Thymus (tissue), 11 donors: ENCODE measurements around the gene ANTKMT. TPM values are rescaled to one million over a fixed set of nuclear protein-coding genes. Genes with fewer than 3 reads are reported as not detected.

Experiments
- DNase-seq, 9 donors: peaks; one replicate each; pipeline ENCODE4 v3.0.0-alpha.2; 2013; ENCODE audit warnings: low spot score in 9 of 9, low read depth in 6 of 9, missing footprints in 1 of 9
- H3K27ac ChIP-seq, 2 donors: one replicate each; pipeline ENCODE4 v1.5.1; 2013; ENCODE audit warnings: control low read depth in 1 of 2, low read depth in 1 of 2, low read length in 1 of 2, mild to moderate bottlenecking in 1 of 2, moderate library complexity in 1 of 2
- H3K27me3 ChIP-seq, 2 donors: one replicate each; pipeline ENCODE4 v1.5.1; 2013; ENCODE audit warnings: low read length in 1 of 2; ENCODE audit not compliant: control insufficient read depth in 2 of 2, insufficient read depth in 1 of 2
- H3K36me3 ChIP-seq, 2 donors: one replicate each; pipeline ENCODE4 v1.5.1; 2013; ENCODE audit warnings: low read length in 1 of 2, mild to moderate bottlenecking in 1 of 2, moderate library complexity in 1 of 2; ENCODE audit not compliant: control insufficient read depth in 2 of 2, insufficient read depth in 2 of 2
- H3K4me1 ChIP-seq, 2 donors: one replicate each; pipeline ENCODE4 v1.5.1; 2013; ENCODE audit warnings: low read length in 2 of 2; ENCODE audit not compliant: control insufficient read depth in 2 of 2, insufficient read depth in 2 of 2
- H3K4me3 ChIP-seq, 2 donors: one replicate each; pipeline ENCODE4 v1.5.1; 2013; ENCODE audit warnings: low read length in 2 of 2, control low read depth in 1 of 2, mild to moderate bottlenecking in 1 of 2
- H3K9me3 ChIP-seq, 2 donors: one replicate each; pipeline ENCODE4 v1.5.1; 2013; ENCODE audit warnings: low read length in 1 of 2, mild to moderate bottlenecking in 1 of 2; ENCODE audit not compliant: control insufficient read depth in 2 of 2, insufficient read depth in 1 of 2
- WGBS: extraction: QIAGEN DNeasy Blood & Tissue Kit; methylation state at CpG from one replicate; pipeline ENCODE4 v1.1.7; 2013; 5-methylcytosine and 5-hydroxymethylcytosine counted together
- polyA plus RNA-seq: library from polyadenylated mRNA; stranded (reverse); fragments of 200-250 nt; gene quantifications from one replicate; pipeline ENCODE4 v1.2.3, GENCODE V29; 2013
- total RNA-seq: library from RNA; stranded (reverse); fragments of 120-200 nt; gene quantifications from one replicate; pipeline ENCODE4 v1.2.4, GENCODE V29; 2013
- donor health status: healthy.

The ANTKMT gene
- total and polyA plus RNA-seq, 2 donors = 53.9 to 56.2 TPM

DNA sequence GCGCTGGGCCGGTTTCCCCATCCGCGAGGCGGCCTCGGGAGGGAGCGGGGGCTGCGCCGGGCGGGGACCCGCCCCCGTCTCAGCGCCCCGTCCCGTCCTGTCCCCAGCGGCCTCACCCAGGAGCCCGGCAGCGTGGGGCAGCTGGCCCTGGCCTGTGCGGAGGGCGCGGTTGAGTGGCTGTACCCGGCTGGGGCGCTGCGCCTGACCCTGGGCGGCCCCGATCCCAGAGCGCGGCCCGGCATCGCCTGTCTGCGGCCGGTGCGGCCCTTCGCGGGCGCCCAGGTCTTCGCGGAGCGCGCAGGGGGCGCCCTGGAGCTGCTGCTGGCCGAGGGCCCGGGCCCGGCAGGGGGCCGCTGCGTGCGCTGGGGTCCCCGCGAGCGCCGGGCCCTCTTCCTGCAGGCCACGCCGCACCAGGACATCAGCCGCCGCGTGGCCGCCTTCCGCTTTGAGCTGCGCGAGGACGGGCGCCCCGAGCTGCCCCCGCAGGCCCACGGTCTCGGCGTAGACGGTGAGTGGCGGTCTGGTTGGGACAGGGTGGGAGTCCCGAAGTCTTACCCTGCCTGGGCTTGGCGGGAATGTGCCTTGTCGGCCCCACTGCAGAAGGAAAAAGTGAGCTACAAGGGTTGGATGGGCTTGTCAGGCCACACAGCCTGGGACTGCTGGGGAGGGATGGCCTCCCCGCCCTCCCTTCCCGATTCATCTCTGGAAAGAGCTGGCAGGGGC, 5.3 kb upstream of the ANTKMT start:
- H3K27ac ChIP-seq = peak overlapping the region in 1 of 2 donors; percentile 18
- H3K9me3 ChIP-seq = peaks cover 0 to 1% of the 10 kb centered on the region in 2 donors
- peaks cover 4 to 58% of the 10 kb centered on the region in 2 donors for H3K27me3 ChIP-seq
- DNase-seq = peak in 1 of 9 donors; percentile 55
- peak overlapping the region; percentile 26 to 88 for H3K4me3 ChIP-seq
- 4% methylated on average over 74 of the region's 74 CpGs for WGBS
- peaks cover 33 to 54% of the 10 kb centered on the region in 2 donors for H3K4me1 ChIP-seq
- H3K36me3 ChIP-seq = no peaks in the 10 kb centered on the region

DNA sequence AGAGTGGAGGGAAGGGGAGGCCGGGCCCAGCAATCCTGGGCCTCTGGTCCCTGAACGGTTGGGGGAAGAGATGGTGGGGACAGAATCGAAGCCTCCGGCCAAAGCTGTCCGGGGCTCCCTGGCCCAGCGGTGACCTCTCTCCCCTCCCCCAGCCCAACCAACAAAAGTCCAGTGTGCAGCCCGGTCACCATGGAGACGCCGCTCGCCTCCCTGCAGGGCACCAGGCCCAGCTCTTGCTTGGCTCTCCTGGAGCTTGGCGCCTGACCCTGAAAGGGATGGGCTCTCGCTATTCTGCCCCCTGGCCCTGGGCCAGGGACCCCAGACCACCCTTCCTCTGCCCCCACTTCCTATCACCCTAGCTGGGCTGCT, 4.8 kb upstream of the ANTKMT start:
- WGBS = 47% methylated on average over 12 of the region's 12 CpGs
- Histone ChIP-seq H3K27me3 (peaks cover 4 to 53% of the 10 kb centered on the region in 2 donors), H3K27ac (no peak overlapping the region), H3K4me1 (peaks cover 33 to 55% of the 10 kb centered on the region in 2 donors), H3K36me3 (no peaks in the 10 kb centered on the region), H3K4me3 (peak overlapping the region; percentile 19 to 88), H3K9me3 (peaks cover 0 to 3% of the 10 kb centered on the region in 2 donors)
- DNase-seq = no peak

- WGBS = 94% methylated on average over 28 of the region's 29 CpGs
- H3K27me3 ChIP-seq = peaks cover 4 to 49% of the 10 kb centered on the region in 2 donors
These were observed 4.1 kb upstream of the ANTKMT start for GRCh38 chr16:716768-717325.

DNA sequence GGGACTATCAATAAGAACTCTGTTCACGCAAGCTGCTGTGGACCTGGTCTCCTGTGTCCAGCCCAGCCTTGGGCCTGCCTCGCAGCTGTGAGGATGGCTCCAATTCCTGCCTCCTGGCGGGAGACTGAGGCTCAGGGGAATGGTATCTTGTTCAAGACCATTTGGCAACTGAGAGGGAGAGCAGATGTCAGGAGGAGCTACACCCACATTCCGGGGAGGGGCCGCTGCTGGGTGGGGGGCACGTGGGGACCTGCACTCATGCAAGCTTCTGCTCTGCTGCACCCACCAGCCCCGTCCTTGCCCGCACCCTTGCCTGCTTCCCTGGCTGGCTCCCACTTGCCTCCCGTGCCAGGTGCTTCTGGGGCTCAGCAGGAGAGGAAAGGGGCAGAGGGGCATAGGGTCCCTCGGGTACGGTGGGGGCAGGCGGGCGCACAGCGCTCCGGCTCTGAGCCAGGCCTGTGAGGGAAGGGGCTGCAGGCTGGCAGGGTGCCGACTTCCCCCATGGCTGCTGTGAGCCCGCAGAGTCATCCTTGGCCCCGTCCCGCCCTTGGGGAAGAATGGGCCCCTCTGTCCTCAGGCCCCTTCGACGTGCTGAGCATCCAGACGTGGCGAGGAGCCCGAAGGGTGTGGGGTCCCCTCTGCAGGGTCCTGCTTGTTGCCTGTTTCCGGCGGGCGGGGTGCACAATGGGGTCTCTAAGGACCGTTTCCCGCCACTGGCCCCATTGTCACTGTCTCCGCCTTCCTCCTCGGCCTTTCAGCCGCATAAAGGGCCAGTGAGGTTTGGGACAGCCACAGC, 3.3 kb upstream of the ANTKMT start:
- H3K36me3 ChIP-seq = no peaks in the 10 kb centered on the region
- H3K27me3 ChIP-seq = peaks cover 4 to 49% of the 10 kb centered on the region in 2 donors
- WGBS = 89% methylated on average over 32 of the region's 32 CpGs

More at GRCh38 chr16:716768-717325, 4.1 kb upstream of the ANTKMT start:
- Histone ChIP-seq H3K27ac (no peak overlapping the region), H3K4me1 (peaks cover 36 to 60% of the 10 kb centered on the region in 2 donors), H3K9me3 (peaks cover 0 to 8% of the 10 kb centered on the region in 2 donors), H3K36me3 (no peaks in the 10 kb centered on the region), H3K4me3 (no peak overlapping the region)
- DNase-seq = no peak

DNA sequence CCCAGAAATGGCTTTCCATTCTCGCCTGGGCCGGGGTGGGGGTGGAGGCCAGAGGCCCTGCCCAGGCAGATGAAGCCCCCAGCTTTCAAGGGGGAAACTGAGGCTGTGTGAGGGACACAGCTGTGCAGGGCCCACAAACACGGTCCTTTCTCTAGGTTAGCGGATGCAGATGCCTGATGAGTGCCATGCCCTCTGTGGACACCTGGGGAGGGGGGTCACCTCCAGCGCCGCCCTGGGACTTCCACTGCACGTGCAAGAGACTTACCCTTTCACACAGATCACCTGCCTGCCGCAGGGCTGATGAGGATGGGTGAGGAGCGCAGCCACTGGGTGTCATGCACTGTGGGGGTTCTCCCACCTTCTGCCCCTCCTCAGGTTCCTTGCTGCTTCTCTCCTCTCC, 2.6 kb upstream of the ANTKMT start:
- Histone ChIP-seq H3K27me3 (peaks cover 4 to 45% of the 10 kb centered on the region in 2 donors), H3K27ac (no peak overlapping the region), H3K4me3 (no peak overlapping the region), H3K9me3 (peaks cover 0 to 12% of the 10 kb centered on the region in 2 donors), H3K36me3 (no peaks in the 10 kb centered on the region), H3K4me1 (peaks cover 52 to 76% of the 10 kb centered on the region in 2 donors)
- 96% methylated on average over 9 of the region's 9 CpGs for WGBS
- no peak for DNase-seq

More for the DNA sequence above, 3.3 kb upstream of the ANTKMT start:
- peaks cover 0 to 12% of the 10 kb centered on the region in 2 donors for H3K9me3 ChIP-seq
- H3K4me1 ChIP-seq = peaks cover 44 to 68% of the 10 kb centered on the region in 2 donors
- H3K4me3 ChIP-seq = no peak overlapping the region
- DNase-seq = no peak
- H3K27ac ChIP-seq = no peak overlapping the region

GRCh38 chr16:718922-719321, 2.0 kb upstream of the ANTKMT start:
- H3K36me3 ChIP-seq = no peaks in the 10 kb centered on the region
- 92% methylated on average over 6 of the region's 6 CpGs for WGBS

DNA sequence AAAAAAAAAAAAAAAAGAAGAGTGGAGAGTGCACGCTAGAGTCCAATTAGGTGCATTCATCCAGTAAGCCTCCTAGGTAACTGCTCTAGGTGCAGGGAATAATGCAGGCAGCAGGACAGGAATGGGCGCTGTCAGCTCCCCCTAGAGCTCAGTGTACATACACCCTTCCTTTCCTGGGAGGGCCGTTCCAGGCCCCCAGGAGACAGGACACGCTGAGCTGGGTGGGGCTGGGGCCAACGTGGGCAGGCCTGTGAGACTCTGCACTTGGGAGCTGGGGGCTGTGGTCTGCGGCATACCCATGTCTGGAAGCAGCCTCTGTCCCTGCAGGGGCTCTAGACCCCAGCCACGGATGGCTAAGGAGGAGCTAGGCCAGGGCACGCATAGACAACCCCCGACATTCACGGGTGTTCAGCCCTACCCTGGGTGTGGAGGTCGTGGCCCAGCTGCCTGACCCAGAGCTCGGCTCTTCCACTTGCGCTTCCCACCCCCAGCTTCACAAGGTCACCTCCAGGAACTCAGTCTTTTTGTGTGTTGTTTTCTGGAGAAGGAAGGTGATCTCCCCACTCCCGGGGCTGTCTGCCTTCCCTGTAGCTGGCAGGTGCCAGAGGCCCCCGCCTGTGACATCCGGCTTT, 1.0 kb upstream of the ANTKMT start:
- Histone ChIP-seq H3K4me1 (peaks cover 56 to 82% of the 10 kb centered on the region in 2 donors), H3K9me3 (peaks cover 0 to 22% of the 10 kb centered on the region in 2 donors), H3K27ac (peak overlapping the region; percentile 97 to 99), H3K36me3 (peaks cover 0 to 3% of the 10 kb centered on the region in 2 donors), H3K27me3 (peaks cover 0 to 35% of the 10 kb centered on the region in 2 donors), H3K4me3 (peak overlapping the region; percentile 71 to 93)
- DNase-seq = peak in 2 of 9 donors; percentile 67 to 85
- 4% methylated on average over 16 of the region's 16 CpGs for WGBS

More at GRCh38 chr16:718922-719321, 2.0 kb upstream of the ANTKMT start:
- no peak for DNase-seq
- H3K4me3 ChIP-seq = peak overlapping the region; percentile 23 to 93
- peaks cover 0 to 12% of the 10 kb centered on the region in 2 donors for H3K9me3 ChIP-seq
- H3K4me1 ChIP-seq = peaks cover 56 to 80% of the 10 kb centered on the region in 2 donors
- H3K27ac ChIP-seq = peak overlapping the region; percentile 77 to 99
- H3K27me3 ChIP-seq = peaks cover 2 to 41% of the 10 kb centered on the region in 2 donors

GRCh38 chr16:720447-720989, 428 bp upstream of the ANTKMT start:
- peak overlapping the region; percentile 71 to 93 for H3K4me3 ChIP-seq
- H3K36me3 ChIP-seq = peaks cover 0 to 3% of the 10 kb centered on the region in 2 donors
- peak overlapping the region; percentile 97 to 99 for H3K27ac ChIP-seq
- DNase-seq = peak in 5 of 9 donors; percentile 67 to 93 (median 84)
- under 1% methylated on average over 38 of the region's 38 CpGs for WGBS
- peaks cover 0 to 33% of the 10 kb centered on the region in 2 donors for H3K27me3 ChIP-seq
- H3K9me3 ChIP-seq = peaks cover 0 to 24% of the 10 kb centered on the region in 2 donors
- H3K4me1 ChIP-seq = peaks cover 60 to 88% of the 10 kb centered on the region in 2 donors
